GM23338 (cell line): ENCODE data around the gene ETV3. TPM values are rescaled to one million over a fixed set of nuclear protein-coding genes. Genes with fewer than 3 reads are reported as not detected.

Experiments
- ATAC-seq: fragments of 200-7000 bp; cut with Tn5 transposase; 3 replicates; pipeline ENCODE4 v1.9.1; 2020
- DNase-seq: peaks from one replicate; pipeline ENCODE4 v3.0.0-alpha.2; 2015; ENCODE audit warnings: low spot score
- H2AFZ ChIP-seq: fragments of 200-600 bp; sonication (generic); 2 replicates; pipeline ENCODE4 v1.8.0; 2016; ENCODE audit warnings: antibody characterized with exemption, mild to moderate bottlenecking, moderate library complexity
- H3F3A ChIP-seq: fragments of 200-600 bp; sonication (generic); replicated peaks from 2 replicates; pipeline ENCODE4 v1.8.0; 2017; ENCODE audit warnings: antibody characterized with exemption, mixed run types, low read depth
- H3K27ac ChIP-seq: fragments of 200-600 bp; sonication (generic); 2 replicates; pipeline ENCODE4 v1.6.1; 2016; ENCODE audit warnings: low read depth
- H3K27me3 ChIP-seq: fragments of 200-600 bp; sonication (generic); 2 replicates; pipeline ENCODE4 v1.8.0; 2016; ENCODE audit warnings: mild to moderate bottlenecking, mixed run types, moderate library complexity; ENCODE audit not compliant: insufficient read depth
- H3K36me3 ChIP-seq: fragments of 200-600 bp; sonication (generic); 2 replicates; pipeline ENCODE4 v1.8.0; 2016; ENCODE audit warnings: mild to moderate bottlenecking; ENCODE audit not compliant: insufficient read depth
- H3K4me1 ChIP-seq: fragments of 200-600 bp; sonication (generic); 2 replicates; pipeline ENCODE4 v1.8.0; 2016; ENCODE audit warnings: mild to moderate bottlenecking, moderate library complexity; ENCODE audit not compliant: insufficient read depth
- H3K4me2 ChIP-seq: fragments of 200-600 bp; sonication (generic); 2 replicates; pipeline ENCODE4 v1.7.1; 2017; ENCODE audit warnings: mixed run types
- H3K4me3 ChIP-seq: fragments of 200-600 bp; sonication (generic); 2 replicates; pipeline ENCODE4 v1.6.1; 2016; ENCODE audit warnings: mixed run types
- H3K79me2 ChIP-seq: fragments of 200-600 bp; sonication (generic); replicated peaks from 2 replicates; pipeline ENCODE4 v1.8.0; 2017; ENCODE audit warnings: mild to moderate bottlenecking; ENCODE audit not compliant: insufficient read depth
- H3K9me2 ChIP-seq: fragments of 200-600 bp; sonication (generic); 2 replicates; pipeline ENCODE4 v1.8.0; 2017; ENCODE audit not compliant: insufficient read depth
- H4K20me1 ChIP-seq: fragments of 200-600 bp; sonication (generic); replicated peaks from 2 replicates; pipeline ENCODE4 v1.8.0; 2017; ENCODE audit warnings: mild to moderate bottlenecking; ENCODE audit not compliant: insufficient read depth
- H3K27ac Mint-ChIP-seq: 2 replicates; pipeline ENCODE4 v1.8.0; 2020; ENCODE audit warnings: inconsistent platforms, mild to moderate bottlenecking, moderate library complexity, mixed read lengths
- H3K27me3 Mint-ChIP-seq: 3 replicates; pipeline ENCODE4 v1.8.0; 2022; ENCODE audit warnings: low read depth, mild to moderate bottlenecking, moderate library complexity, mixed read lengths, inconsistent platforms; ENCODE audit not compliant: insufficient read depth, poor library complexity
- H3K36me3 Mint-ChIP-seq: 3 replicates; pipeline ENCODE4 v1.8.0; 2021; ENCODE audit warnings: low read depth, mild to moderate bottlenecking, inconsistent platforms, moderate library complexity, mixed read lengths
- H3K4me1 Mint-ChIP-seq: 3 replicates; pipeline ENCODE4 v1.8.0; 2020; ENCODE audit warnings: mild to moderate bottlenecking, inconsistent platforms, mixed read lengths
- H3K4me3 Mint-ChIP-seq: 3 replicates; pipeline ENCODE4 v1.8.0; 2021; ENCODE audit warnings: moderate library complexity, mild to moderate bottlenecking, inconsistent platforms, mixed read lengths
- H3K9me3 Mint-ChIP-seq: 3 replicates; pipeline ENCODE4 v1.8.0; 2020; ENCODE audit warnings: moderate library complexity, mild to moderate bottlenecking, inconsistent platforms, mixed read lengths
- CREB1 ChIP-seq: fragments of 250-450 bp; sonication (Bioruptor Pico); IDR thresholded peaks from 2 replicates; pipeline ENCODE4 v1.5.0; 2020; ENCODE audit warnings: low read depth, mild to moderate bottlenecking, moderate library complexity
- EZH2 ChIP-seq: fragments of 200-600 bp; sonication (generic); IDR thresholded peaks from one replicate; pipeline ENCODE4 v1.8.0; 2017; ENCODE audit warnings: antibody characterized with exemption, mild to moderate bottlenecking, low read depth; ENCODE audit not compliant: unreplicated experiment
- EZH2phosphoT487 ChIP-seq: fragments of 200-600 bp; sonication (generic); IDR thresholded peaks from one replicate; pipeline ENCODE4 v1.8.1; 2018; ENCODE audit warnings: antibody characterized with exemption; ENCODE audit not compliant: unreplicated experiment
- JUNB ChIP-seq: IDR thresholded peaks from one replicate; pipeline ENCODE4 v1.6.1; 2016; ENCODE audit warnings: antibody characterized with exemption; ENCODE audit not compliant: unreplicated experiment
- NANOG ChIP-seq: IDR thresholded peaks from 2 replicates; pipeline ENCODE4 v1.6.1; 2016; ENCODE audit warnings: antibody characterized with exemption, borderline replicate concordance
- ZNF114 ChIP-seq: fragments of 250-450 bp; sonication (Bioruptor Pico); IDR thresholded peaks from 2 replicates; pipeline ENCODE4 v1.5.0; 2020; ENCODE audit warnings: mild to moderate bottlenecking, moderate library complexity
- ZNF331 ChIP-seq: fragments of 250-450 bp; sonication (Bioruptor Pico); IDR thresholded peaks from 2 replicates; pipeline ENCODE4 v1.5.0; 2020; ENCODE audit warnings: low read depth, mild to moderate bottlenecking, moderate library complexity
- ZNF462 ChIP-seq: fragments of 250-450 bp; sonication (Bioruptor Pico); IDR thresholded peaks from 2 replicates; pipeline ENCODE4 v1.5.0; 2020; ENCODE audit warnings: mild to moderate bottlenecking, moderate library complexity
- polyA plus RNA-seq: library from polyadenylated mRNA; unstranded; fragments of >200 nt; fragmentation: Nextera tagmentation; extraction: Ambion mirVana; gene quantifications from 2 replicates; pipeline ENCODE4 v1.2.1, GENCODE V29; 2016
- total RNA-seq: library from RNA; depleted of rRNA; stranded (reverse); fragments of >200 nt; shearing (Covaris generic); gene quantifications from 2 replicates; pipeline ENCODE4 v1.2.3, GENCODE V29; 2014
- TF ChIP-seq, protein P1 (sequence below): IDR thresholded peaks from 2 replicates; pipeline ENCODE4 v1.6.1; 2016; ENCODE audit warnings: antibody characterized with exemption
- TF ChIP-seq, protein P2 (sequence below): IDR thresholded peaks from one replicate; pipeline ENCODE4 v1.6.1; 2018; ENCODE audit warnings: antibody characterized with exemption; ENCODE audit not compliant: unreplicated experiment

The ETV3 gene
- total and polyA plus RNA-seq, 2 experiments from 2014 or later: 8.1 to 19.6 TPM

GRCh38 chr1:157153746-157154145 is 15.6 kb upstream of the ETV3 start:
- Histone ChIP-seq H3K9me2 (no peaks in the 10 kb centered on the region; the same call in 1 of the 2 replicates), H3K4me1 (peaks cover 8% of the 10 kb centered on the region; the same call in 1 of the 2 replicates), H3K27me3 (no peaks in the 10 kb centered on the region), H3F3A (no peaks in the 10 kb centered on the region), H3K27ac (no peak overlapping the region), H2AFZ (no peak overlapping the region), H3K4me3 (no peak overlapping the region), H3K36me3 (no peaks in the 10 kb centered on the region), H3K79me2 (no peaks in the 10 kb centered on the region), H4K20me1 (no peaks in the 10 kb centered on the region), H3K4me2 (no peak overlapping the region)
- peaks cover 15% of the 10 kb centered on the region for H3K27me3 Mint-ChIP-seq
- no peak overlapping the region; the same call in 2 of the 3 replicates for H3K4me3 Mint-ChIP-seq
- H3K9me3 Mint-ChIP-seq: no peaks in the 10 kb centered on the region
- TF ChIP-seq EZH2: no peak
- no peaks in the 10 kb centered on the region for H3K36me3 Mint-ChIP-seq
- H3K27ac Mint-ChIP-seq: no peak overlapping the region
- DNase-seq: no peak
- peaks cover 42% of the 10 kb centered on the region for H3K4me1 Mint-ChIP-seq
- no peak for ATAC-seq

GRCh38 chr1:157152510-157152909 is 14.3 kb upstream of the ETV3 start:
- ATAC-seq: no peak
- peaks cover 31% of the 10 kb centered on the region for H3K4me1 Mint-ChIP-seq

More at GRCh38 chr1:157152510-157152909, 14.3 kb upstream of the ETV3 start:
- no peak overlapping the region for H3K27ac Mint-ChIP-seq
- no peaks in the 10 kb centered on the region for H3K9me3 Mint-ChIP-seq
- Histone ChIP-seq H3K4me2 (no peak overlapping the region), H3K79me2 (no peaks in the 10 kb centered on the region), H3K27ac (no peak overlapping the region), H3F3A (no peaks in the 10 kb centered on the region), H3K4me1 (peaks cover 8% of the 10 kb centered on the region; the same call in 1 of the 2 replicates), H4K20me1 (no peaks in the 10 kb centered on the region), H3K36me3 (no peaks in the 10 kb centered on the region), H2AFZ (no peak overlapping the region), H3K4me3 (no peak overlapping the region), H3K9me2 (no peaks in the 10 kb centered on the region; the same call in 1 of the 2 replicates), H3K27me3 (no peaks in the 10 kb centered on the region)
- peaks cover 13% of the 10 kb centered on the region for H3K27me3 Mint-ChIP-seq
- no peaks in the 10 kb centered on the region for H3K36me3 Mint-ChIP-seq
- H3K4me3 Mint-ChIP-seq: no peak overlapping the region
- DNase-seq: no peak
- TF ChIP-seq EZH2phosphoT487 (no peak), JUNB (no peak), ZNF331 (CRISPR knock-in tag) (no peak), ZNF462 (CRISPR knock-in tag) (no peak), EZH2 (no peak), ZNF114 (CRISPR knock-in tag) (no peak), NANOG (no peak), CREB1 (CRISPR knock-in tag) (no peak)
- TF ChIP-seq, protein P1, sequence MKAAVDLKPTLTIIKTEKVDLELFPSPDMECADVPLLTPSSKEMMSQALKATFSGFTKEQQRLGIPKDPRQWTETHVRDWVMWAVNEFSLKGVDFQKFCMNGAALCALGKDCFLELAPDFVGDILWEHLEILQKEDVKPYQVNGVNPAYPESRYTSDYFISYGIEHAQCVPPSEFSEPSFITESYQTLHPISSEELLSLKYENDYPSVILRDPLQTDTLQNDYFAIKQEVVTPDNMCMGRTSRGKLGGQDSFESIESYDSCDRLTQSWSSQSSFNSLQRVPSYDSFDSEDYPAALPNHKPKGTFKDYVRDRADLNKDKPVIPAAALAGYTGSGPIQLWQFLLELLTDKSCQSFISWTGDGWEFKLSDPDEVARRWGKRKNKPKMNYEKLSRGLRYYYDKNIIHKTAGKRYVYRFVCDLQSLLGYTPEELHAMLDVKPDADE: no peak
- TF ChIP-seq, protein P2, sequence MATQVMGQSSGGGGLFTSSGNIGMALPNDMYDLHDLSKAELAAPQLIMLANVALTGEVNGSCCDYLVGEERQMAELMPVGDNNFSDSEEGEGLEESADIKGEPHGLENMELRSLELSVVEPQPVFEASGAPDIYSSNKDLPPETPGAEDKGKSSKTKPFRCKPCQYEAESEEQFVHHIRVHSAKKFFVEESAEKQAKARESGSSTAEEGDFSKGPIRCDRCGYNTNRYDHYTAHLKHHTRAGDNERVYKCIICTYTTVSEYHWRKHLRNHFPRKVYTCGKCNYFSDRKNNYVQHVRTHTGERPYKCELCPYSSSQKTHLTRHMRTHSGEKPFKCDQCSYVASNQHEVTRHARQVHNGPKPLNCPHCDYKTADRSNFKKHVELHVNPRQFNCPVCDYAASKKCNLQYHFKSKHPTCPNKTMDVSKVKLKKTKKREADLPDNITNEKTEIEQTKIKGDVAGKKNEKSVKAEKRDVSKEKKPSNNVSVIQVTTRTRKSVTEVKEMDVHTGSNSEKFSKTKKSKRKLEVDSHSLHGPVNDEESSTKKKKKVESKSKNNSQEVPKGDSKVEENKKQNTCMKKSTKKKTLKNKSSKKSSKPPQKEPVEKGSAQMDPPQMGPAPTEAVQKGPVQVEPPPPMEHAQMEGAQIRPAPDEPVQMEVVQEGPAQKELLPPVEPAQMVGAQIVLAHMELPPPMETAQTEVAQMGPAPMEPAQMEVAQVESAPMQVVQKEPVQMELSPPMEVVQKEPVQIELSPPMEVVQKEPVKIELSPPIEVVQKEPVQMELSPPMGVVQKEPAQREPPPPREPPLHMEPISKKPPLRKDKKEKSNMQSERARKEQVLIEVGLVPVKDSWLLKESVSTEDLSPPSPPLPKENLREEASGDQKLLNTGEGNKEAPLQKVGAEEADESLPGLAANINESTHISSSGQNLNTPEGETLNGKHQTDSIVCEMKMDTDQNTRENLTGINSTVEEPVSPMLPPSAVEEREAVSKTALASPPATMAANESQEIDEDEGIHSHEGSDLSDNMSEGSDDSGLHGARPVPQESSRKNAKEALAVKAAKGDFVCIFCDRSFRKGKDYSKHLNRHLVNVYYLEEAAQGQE: no peak
